AML-193 (cell line): Measurements from ENCODE around the gene SMAGP.
"Not testable (repeated sequence)": the region's sequence is repeated elsewhere in the genome, so short reads cannot be mapped to it uniquely, and the experiment has no call there.

Experiments
- DNase-seq, 2 experiments: peaks; one replicate each; lab custom pipeline; 2025; lab: John Stamatoyannopoulos, UW

The SMAGP gene

DNA sequence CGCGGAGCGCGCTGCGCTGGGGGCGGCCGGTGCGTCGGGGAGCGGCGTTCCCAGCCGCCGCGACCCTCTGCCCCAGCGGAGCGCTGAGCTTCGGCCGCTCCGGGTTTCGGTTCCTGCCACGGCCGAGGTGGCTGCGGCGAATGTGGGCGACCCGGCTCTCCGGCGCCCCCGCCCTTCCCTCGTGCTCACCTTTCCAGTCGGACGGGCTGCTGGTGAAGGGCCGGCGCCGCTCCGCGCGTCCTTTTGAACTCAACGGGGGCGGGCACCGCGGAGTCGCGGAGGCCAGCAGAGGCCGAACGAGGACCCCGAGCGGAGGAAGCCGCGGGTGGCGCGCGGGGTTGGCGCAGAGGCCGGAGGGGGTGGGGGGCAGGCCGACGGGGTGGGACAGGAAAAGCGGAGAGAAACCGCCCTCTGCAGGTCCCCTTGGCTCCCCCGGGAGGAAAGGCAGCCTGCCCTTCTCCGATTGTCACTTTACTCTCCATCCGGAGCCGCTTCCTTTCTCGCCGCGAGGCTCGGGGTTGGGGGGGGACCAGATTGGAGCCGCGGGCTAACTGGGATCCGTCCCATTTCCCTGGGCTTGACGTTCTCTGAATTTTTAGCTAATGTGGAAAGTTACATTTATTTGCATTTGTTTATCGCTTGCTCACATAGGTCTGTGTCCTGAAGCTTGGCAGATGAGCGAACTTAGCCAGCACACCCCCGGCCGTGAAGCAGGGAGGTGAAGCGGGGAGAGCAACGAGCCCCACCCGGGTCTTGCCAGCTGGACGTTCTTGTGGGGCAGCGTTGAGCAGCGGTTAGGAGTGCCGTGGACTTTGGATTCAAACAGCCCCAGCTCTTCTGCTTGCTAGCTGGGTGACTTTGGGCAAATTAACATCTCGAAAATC lies at the start of gene SMAGP:
SMAGP (minus strand) TSS at position 349 of the 884 bp plus-strand sequence. CDS start 1,137 bp downstream, outside the sequence.
- DNase-seq: no peak

DNA sequence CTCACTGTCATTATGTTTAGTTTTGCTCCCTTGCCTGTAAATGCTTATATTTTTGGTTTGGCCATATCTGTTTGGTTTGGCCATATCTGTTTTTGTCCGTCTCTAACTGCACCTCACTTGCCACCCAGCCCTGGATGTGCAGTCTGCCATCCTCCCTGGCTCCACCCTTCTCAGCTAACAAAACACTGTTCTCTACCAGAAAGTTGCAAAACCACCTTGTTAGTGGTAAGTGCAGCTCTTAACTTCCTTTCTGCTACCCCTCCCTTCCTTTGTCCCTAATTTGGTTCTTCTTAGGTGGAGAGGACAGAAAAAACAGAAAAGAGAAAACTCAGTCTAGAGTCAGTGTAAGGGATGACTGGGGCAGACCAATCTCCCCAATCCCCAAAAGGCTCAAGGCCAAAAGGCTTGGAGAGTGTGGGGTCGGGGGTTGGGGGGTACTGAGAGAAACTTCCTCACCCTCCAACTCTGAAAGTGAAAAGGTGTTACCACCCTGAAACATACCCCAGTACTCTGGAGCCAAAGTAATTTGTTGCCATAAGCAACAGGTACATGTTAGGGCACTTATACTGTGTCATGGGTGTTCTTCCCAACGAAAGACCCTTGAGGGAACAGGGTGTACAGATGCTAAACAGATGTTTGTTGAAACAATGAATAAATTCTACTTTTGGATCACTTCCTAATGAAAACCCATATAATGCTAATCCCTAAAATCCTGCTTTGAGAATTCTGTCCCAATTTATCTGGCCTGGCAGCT lies 48.8 kb upstream of the SMAGP start:
- peak; percentile 90 to 93 for DNase-seq

GRCh38 chr12:51318057-51318806 lies 48.0 kb upstream of the SMAGP start:
- not testable (repeated sequence) for DNase-seq

- no peak for DNase-seq
These were observed 41.2 kb upstream of the SMAGP start for GRCh38 chr12:51311389-51311788.

DNA sequence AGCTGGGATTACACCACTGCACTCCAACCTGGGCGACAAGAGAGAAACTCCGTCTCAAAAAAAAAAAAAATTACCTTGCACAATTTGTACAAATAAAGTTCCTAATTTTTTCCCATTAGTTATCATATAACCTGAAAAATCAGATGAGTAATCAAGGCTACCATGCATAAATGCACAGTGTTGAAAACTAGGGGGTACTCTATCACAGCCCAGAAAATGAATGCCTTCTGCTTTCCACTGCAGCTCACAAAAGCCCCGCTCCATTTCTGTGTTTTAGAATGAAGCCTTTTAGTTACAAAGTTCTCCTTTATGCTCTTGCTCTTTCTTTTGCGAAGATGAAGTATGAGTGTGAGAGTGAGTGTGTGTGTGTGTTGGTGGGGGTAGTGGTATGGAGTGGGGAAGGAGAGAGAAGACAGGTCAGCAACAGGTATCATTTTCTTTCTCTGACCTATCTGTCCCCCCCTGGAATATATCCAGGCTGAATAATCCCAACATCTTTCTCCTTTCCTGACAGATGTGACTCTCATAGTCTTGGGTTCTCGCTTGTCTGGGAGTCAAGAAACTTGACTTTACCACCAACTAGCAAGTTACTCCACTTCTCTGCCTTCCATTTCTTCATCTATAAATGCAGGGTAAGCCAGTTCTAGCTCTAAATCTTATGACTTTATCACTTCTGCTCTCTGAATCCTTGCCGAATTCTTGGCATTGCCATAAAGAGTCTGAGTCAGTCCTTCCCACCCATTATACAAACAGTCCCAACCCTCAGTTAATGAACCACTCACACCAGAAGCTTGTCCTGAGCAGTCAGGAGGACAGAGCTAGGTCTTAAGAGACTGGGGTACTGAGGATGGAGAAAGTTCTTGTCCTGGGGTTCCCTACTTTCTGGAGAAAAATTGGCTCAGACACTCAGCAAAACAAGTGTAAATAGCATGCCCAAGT lies 37.7 kb upstream of the SMAGP start:
- no peak for DNase-seq

DNA sequence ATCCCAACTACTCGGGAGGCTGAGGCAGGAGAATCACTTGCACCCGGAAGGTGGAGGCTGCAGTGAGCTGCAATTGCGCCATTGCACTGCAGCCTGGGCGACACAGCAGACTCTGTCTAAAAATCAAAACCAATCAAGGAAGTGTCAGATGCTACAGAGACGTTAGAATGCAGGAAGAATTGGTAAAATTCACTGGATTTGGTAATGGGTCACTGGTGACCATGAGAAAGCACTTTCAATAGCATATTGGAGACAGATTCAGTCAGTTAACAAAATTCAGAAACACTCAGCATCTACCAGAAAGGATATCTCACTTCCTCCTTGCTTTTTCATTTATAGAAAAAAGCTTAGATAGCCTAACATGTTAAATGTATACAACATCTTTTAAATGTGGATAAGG lies 36.3 kb upstream of the SMAGP start:
- no peak for DNase-seq

- not testable (repeated sequence) for DNase-seq
These were observed 30.6 kb upstream of the SMAGP start for GRCh38 chr12:51300768-51301167.

DNA sequence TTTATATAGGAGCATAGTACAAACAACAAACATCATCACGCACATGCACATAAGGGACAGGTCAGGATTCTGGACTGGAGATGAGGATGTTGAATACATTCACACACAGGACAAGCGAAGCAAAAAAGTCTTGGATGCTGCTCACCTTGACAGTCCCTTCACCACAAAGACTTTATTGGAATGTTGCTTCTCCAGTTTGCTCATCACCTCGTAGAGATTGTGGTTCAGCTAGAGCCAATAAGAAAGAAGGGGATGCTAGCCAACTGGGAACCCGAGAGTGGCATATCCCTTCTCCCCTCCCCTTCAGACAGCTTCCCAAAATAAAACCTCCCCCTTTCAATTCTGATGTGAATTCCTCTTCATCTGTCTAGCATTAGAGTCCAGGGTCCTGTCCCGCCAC lies 25.4 kb upstream of the SMAGP start:
- DNase-seq: no peak

DNA sequence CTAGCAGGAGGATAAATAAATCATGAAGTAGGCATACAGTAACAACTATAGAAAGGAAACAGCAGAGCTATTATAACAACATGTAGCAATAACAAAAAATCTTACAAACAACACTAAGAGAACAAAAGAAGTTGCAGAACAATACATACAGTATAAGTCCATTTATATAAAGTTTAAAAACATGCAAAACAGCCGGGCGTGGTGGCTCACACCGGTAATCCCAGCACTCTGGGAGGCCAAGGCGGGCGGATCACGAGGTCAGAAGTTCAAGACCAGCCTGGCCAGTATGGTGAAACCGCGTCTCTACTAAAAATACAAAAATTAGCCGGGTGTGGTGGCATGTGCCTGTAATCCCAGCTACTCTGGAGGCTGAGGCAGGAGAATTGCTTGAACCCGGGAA lies 23.9 kb upstream of the SMAGP start:
- not testable (repeated sequence) for DNase-seq

DNA sequence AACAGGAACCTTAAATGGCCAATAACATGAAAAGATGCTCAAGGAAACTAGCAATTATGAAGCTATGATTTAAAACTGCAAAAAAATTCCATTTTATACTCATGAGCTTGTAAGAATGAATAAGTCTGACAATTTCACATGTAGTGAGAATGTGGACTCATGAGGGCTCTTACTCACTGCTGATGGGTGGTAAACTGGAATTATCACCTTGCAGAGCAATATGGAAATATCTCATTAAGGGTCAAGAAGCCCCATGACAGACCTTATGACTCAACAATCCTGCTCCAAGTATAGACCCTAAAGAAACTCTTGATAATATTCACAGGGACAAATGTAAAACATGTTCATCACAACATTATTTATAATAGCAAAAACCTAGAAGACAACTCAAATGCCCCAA lies 23.5 kb upstream of the SMAGP start:
- no peak for DNase-seq

GRCh38 chr12:51291603-51292513 lies 21.6 kb upstream of the SMAGP start:
- DNase-seq: peak; percentile 53 to 55

DNA sequence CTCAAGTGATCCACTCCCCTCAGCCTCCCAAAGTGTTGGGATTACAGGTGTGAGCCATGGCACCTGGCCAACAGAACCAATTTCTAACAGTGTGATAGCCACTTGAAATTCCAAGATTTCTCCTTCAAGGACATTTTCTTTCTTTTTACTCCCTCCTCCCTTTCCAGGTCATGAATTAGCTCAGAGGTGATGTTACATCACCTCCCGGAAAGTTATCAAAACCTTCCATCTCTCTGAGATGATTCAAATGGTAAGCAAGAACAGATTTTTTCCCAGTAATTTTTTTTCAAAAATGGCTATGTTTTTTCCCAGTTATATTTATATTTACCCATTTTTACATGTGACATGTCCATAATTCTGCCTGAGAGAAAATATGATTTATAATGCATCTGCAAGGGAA lies 15.6 kb upstream of the SMAGP start:
- no peak for DNase-seq

GRCh38 chr12:51281202-51281924 lies 11.1 kb upstream of the SMAGP start:
- no peak for DNase-seq

GRCh38 chr12:51275088-51275487 lies 4.9 kb upstream of the SMAGP start:
- DNase-seq: no peak

DNA sequence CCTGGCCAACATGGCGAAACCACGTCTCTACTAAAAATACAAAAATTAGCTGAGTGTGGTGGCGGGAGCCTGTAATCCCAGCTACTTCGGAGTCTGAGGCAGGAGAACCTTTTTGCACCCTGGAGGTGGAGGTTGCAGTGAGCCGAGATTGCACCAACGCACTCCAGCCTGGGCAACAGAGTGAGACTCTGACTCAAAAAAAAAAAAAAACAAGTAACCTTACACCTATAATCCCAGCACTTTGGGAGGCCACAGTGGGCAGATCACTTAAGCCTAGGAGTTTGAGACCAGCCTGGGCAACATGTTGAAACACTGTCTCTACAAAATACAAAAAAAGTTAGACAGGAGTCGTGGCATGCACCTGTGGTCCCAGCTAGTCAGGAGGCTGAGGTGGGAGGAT lies 2.6 kb upstream of the SMAGP start:
- DNase-seq: not testable (repeated sequence)

DNA sequence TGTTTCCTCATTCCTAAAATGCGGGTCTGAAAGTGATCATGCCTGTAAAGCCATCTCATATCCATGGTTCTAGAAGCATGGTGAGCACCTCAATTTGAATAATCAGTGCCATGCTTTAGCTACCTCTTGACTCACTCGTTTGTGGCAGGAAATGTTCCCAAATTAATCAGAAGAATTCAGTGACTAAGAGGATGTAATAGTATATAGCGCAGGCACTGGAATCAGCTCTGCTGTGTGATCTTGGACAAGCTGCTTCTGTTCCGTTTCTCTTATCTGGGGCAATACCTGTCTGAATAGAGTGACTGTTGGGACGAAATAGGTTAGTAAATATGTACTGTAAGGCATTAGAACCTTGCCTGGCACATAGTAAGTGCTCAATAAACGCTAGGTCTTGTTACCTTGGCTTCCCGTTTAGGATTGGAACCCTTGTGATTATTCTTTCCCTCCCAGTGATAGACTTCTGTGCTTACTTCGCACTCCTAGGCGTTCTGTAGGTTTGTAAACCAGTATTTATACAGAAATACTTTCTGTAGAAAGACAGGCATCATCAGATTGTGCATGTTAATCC lies 820 bp upstream of the SMAGP start:
- no peak for DNase-seq

- peak; percentile 9 to 39 for DNase-seq
These were observed 795 bp downstream of the SMAGP start for GRCh38 chr12:51269174-51270066.

DNA sequence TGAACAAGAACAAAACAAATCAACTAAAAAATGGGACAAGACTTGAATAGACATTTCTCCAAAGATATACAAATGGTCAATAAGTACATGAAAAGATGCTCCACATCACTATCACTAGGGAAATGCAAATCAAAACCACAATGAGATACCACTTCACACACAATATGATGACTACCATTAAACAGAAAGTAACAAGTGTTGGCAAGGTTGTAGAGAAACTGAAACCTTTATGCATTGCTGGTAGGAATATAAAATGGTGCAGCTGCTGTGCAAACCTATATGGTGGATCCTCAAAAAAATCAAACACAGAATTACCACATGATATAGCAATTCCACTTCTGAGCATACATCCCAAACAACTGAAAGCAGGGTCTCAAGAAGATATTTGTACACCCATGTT lies 5.2 kb downstream of the SMAGP start:
- DNase-seq: no peak
